Breast epithelium (tissue), 4 donors: ENCODE data around the gene NOL4L. TPM values are rescaled to one million over a fixed set of nuclear protein-coding genes. Genes with fewer than 3 reads are reported as not detected.
"Not testable (repeated sequence)": the region's sequence is repeated elsewhere in the genome, so short reads cannot be mapped to it uniquely, and the experiment has no call there.

ENCODE experiments used
- DNase-seq, 2 donors: peaks; one replicate each; pipeline ENCODE4 v3.0.0-alpha.2; 2019; ENCODE audit warnings: low spot score in 2 of 2
- H3K27ac ChIP-seq, 2 donors: fragments of 200-600 bp; sonication (generic) in 1 of 2; one replicate each; pipeline ENCODE4 v1.5.1; 2016 to 2019; ENCODE audit warnings: mild to moderate bottlenecking in 1 of 2
- H3K27me3 ChIP-seq, 2 donors: fragments of 200-600 bp; sonication (generic) in 1 of 2; one replicate each; pipeline versions ENCODE4 v1.5.1 to v1.6.0; 2017 to 2019; ENCODE audit warnings: control low read depth in 1 of 2, mild to moderate bottlenecking in 1 of 2
- H3K36me3 ChIP-seq: fragments of 200-600 bp; one replicate; pipeline ENCODE4 v1.5.1; 2019
- H3K4me1 ChIP-seq, 2 donors: fragments of 200-600 bp; sonication (generic); one replicate each; pipeline ENCODE4 v1.5.1; 2016 to 2019; ENCODE audit warnings: control low read depth in 1 of 2
- H3K4me3 ChIP-seq, 3 donors: fragments of 200-600 bp; sonication (generic); 1 replicate in 2 of 3; 2 replicates in 1 of 3; pipeline ENCODE4 v1.5.1; 2016 to 2019; ENCODE audit warnings: mild to moderate bottlenecking in 3 of 3, moderate library complexity in 2 of 3
- H3K9me3 ChIP-seq, 2 donors: fragments of 200-600 bp; sonication (generic) in 1 of 2; one replicate each; pipeline ENCODE4 v1.5.1; 2016 to 2019; ENCODE audit warnings: control low read depth in 1 of 2
- CTCF ChIP-seq, 3 donors: fragments of 450-650 bp; IDR thresholded peaks; one replicate each; pipeline ENCODE4 v1.5.1; 2016 to 2017; ENCODE audit warnings: antibody characterized with exemption in 3 of 3, mild to moderate bottlenecking in 3 of 3, moderate library complexity in 3 of 3
- POLR2A ChIP-seq: fragments of 450-650 bp; IDR thresholded peaks from one replicate; pipeline ENCODE4 v1.6.1; 2016; ENCODE audit warnings: antibody characterized with exemption, mild to moderate bottlenecking, moderate library complexity
- POLR2AphosphoS5 ChIP-seq, 3 donors: sonication (generic); formaldehyde crosslinking; IDR thresholded peaks; one replicate each; pipeline ENCODE4 v1.6.1; 2017; ENCODE audit warnings: antibody characterized with exemption in 3 of 3
- intact Hi-C: fragments of 100-400 bp; cut with DNase I; formaldehyde crosslinking; loops from one replicate; pipeline ENCODE4 v1.15.1; 2023; ENCODE audit warnings: low total_unique reads
- total RNA-seq, 3 donors: library from RNA; depleted of rRNA; stranded (reverse); fragments of >200 nt; gene quantifications; one replicate each; pipeline ENCODE4 v1.1.0, GENCODE V29; 2016

The NOL4L gene
- total RNA-seq, 3 donors from 2014 or later: 3.7 to 18.4 (median 15.8) TPM

- Histone ChIP-seq H3K36me3 (no peaks in the 10 kb centered on the region), H3K27me3 (no peaks in the 10 kb centered on the region), H3K4me3 (no peak overlapping the region), H3K4me1 (peaks cover 10 to 27% of the 10 kb centered on the region in 2 donors), H3K9me3 (no peaks in the 10 kb centered on the region), H3K27ac (peak overlapping the region; percentile 89 to 95)
- intact Hi-C loops: no loop called here
- TF ChIP-seq POLR2A (no peak), POLR2AphosphoS5 (IDR thresholded peaks at IDR 0.05) (no peak), CTCF (IDR thresholded peaks at IDR 0.05) (no peak)
- no peak for DNase-seq
Measured at GRCh38 chr20:32466739-32467505, 118.2 kb downstream of the NOL4L start.

GRCh38 chr20:32465901-32466675 lies 119.0 kb downstream of the NOL4L start:
- H3K9me3 ChIP-seq, H3K27me3 ChIP-seq, H3K36me3 ChIP-seq, DNase-seq, intact Hi-C loops: not testable (repeated sequence)
- peak overlapping the region; percentile 89 to 95 for H3K27ac ChIP-seq
- peaks cover 10 to 27% of the 10 kb centered on the region in 2 donors for H3K4me1 ChIP-seq
- peak overlapping the region in 1 of 3 donors; percentile 37 for H3K4me3 ChIP-seq

GRCh38 chr20:32465092-32465900 lies 119.8 kb downstream of the NOL4L start:
- TF ChIP-seq POLR2A (no peak), CTCF (IDR thresholded peaks at IDR 0.05) (no peak), POLR2AphosphoS5 (IDR thresholded peaks at IDR 0.05) (peak in 1 of 3 donors; percentile 70)
- intact Hi-C loops: no loop called here
- Histone ChIP-seq H3K4me1 (peaks cover 10 to 27% of the 10 kb centered on the region in 2 donors), H3K36me3 (no peaks in the 10 kb centered on the region), H3K27ac (peak overlapping the region; percentile 89 to 95), H3K27me3 (no peaks in the 10 kb centered on the region), H3K9me3 (no peaks in the 10 kb centered on the region), H3K4me3 (peak overlapping the region in 1 of 3 donors; percentile 37)
- DNase-seq: peak; percentile 67 to 79

GRCh38 chr20:32464401-32465091 lies 120.6 kb downstream of the NOL4L start:
- intact Hi-C loops: no loop called here
- no peaks in the 10 kb centered on the region for H3K36me3 ChIP-seq
- no peaks in the 10 kb centered on the region for H3K9me3 ChIP-seq
- H3K27me3 ChIP-seq: no peaks in the 10 kb centered on the region
- TF ChIP-seq CTCF (IDR thresholded peaks at IDR 0.05) (no peak), POLR2A (no peak), POLR2AphosphoS5 (IDR thresholded peaks at IDR 0.05) (no peak)
- H3K27ac ChIP-seq: peak overlapping the region; percentile 89 to 95
- no peak for DNase-seq
- peak overlapping the region in 1 of 3 donors; percentile 32 for H3K4me3 ChIP-seq
- peaks cover 10 to 27% of the 10 kb centered on the region in 2 donors for H3K4me1 ChIP-seq
